HG02763 (cell line): ENCODE measurements around the gene FRS2.

Source experiments
- ATAC-seq: cut with Tn5 transposase; IDR thresholded peaks from one replicate; pipeline ENCODE4 v1.9.1; 2021; ENCODE audit warnings: mild to moderate bottlenecking, moderate library complexity; ENCODE audit not compliant: unreplicated experiment

The FRS2 gene

DNA sequence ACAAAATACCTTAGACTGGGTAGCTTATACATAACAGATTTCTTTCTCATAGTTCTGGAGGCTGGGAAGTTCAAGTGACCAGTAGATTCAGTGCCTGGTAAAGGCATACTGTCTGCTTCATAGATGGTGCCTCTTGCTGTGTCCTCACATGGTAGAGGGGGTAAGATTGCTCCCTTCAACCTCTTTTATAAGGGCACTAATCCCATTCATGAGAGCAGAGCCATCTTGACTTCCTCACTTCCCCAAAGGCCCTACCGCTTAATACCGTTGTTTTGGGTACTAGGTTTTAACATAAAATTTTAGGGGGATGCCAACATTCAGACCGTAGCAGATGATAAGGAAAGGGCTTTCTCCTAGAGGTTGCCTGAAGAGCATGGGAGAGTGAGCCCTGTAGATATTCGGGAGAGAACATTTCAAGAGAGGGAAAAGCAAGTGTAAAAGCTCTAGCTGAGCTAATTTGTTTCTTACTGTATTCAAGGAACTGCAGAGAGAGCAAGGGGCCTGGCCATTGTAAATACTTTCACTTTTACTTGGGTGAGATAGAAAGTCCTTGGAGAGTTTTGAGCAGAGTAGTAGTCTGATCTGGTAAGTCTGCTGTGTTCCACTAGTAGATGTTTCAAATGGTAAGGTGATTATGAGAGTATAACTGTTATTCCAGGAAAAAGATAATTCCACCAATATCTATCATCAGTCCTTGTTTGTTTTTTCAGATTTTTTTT is 27.3 kb downstream of the FRS2 start:
- no peak for ATAC-seq

DNA sequence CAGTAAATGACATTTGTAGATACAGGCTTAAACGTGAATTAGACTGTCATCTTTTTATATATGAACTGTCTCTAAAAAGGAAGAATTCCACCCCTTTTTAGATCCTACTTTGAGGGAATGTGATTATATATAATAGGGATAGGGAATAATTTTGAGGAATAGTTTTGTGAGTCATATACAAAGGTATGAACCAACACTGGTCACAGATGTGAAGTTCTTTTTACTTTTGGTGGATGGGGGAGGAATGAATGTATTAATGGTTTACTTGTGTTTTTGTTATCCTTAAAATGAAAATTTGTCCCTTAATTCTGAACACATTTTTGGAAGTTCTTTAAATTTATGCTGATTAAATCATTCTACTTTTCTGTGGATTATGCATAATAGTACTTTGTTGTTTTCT is 30.4 kb downstream of the FRS2 start:
- no peak for ATAC-seq

DNA sequence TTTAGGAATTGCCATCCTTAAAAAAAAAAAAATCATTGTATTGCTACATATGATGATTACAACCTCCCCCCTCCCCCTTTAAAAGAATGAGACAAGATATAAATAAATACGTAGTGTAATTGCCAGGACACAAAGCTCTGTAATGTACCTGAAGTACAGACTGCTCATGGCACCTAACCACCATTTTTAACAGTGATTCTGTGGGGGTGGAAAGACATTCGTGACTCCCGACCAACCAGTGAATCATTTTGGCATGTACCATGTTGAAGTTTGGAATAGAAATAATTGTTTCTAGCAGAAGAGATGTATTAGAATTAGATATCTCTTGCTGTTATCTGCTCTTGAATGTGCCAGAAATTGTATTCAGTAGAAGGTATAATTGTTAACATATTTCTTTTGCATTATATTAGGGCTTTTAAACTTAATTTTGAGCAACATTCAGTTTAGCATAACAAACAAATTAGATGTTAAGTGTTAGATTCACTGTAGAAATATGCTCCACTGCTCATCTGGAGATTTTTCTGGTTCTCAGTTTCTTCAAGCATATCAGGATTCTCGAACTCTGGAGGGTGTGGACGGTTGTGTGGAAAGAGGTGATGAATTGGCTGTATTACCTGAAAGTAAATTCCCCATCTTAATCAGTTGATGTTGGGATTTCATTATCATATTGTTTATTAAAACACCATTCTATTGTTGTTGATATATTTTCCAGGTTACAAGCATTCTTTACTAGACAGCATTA is 31.1 kb downstream of the FRS2 start:
- no peak for ATAC-seq

DNA sequence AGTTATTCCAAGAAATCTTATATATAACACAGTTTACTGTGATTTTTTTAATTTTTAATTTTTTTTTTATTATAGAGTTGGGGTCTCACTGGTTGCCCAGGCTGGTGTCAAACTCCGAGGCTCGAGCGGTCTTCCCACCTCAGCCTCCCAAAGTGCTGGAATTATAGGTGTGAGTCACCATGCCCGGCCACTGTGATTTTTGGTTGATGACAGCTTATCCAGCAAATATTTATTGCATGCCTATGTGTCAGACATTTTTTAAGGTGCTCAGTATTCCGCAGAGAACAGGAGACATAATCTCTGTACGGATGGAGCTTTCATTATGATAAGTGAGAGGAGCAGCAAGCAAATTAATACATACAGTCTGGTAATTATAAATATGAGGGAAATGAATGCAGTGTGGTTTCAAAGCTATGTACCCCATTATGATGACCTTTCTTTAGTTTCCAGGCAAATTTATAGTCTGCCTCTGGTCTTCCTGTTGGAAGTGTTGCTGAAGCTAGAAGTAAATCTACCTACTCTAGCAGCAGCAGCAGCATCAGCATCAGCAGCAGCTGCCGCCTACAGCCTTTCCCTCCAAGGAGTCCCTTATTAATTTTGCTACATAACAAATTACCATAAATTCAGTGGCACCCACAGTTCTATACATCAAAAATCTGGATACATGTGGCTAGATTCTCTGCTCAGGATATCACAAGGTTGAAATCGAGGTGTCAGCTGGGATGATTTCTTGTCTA is 32.3 kb downstream of the FRS2 start:
- no peak for ATAC-seq

DNA sequence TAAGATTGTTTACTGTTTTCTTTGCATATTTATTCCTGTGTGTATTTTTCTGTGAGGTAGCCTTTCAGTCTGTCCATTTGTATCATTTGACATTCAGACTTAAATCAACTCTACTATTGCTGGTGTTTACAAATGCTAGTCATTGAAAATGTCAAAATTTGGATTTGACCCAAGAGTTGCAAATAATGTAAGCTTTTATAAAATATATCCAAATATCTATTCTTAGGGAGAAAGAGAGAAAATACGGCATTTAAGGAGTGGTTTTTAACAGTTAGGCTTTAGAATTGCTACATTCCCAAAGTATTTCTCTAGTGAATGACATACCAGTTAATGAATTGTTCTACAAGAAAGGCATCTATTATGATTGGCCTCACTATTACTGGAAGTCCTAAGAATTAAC is 37.9 kb downstream of the FRS2 start:
- no peak for ATAC-seq

DNA sequence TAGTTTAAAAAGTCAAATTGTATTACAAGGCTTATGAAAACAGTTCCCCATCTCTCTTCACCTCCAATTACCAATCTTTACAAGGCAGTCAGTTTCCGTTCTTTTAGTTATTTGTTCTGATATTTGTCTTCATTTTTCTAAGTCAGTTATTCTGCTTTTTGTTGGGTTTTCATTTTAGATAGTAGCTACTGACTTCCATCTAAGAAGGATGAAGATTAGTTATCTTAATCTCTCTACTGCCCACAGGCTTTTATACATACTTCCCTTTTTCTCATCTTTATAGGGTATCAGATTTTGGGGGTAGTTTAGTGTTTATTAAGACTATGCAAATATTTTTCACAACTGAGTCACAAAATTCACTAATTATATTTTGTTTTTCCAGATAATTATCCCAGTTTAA is 38.4 kb downstream of the FRS2 start:
- no peak for ATAC-seq

DNA sequence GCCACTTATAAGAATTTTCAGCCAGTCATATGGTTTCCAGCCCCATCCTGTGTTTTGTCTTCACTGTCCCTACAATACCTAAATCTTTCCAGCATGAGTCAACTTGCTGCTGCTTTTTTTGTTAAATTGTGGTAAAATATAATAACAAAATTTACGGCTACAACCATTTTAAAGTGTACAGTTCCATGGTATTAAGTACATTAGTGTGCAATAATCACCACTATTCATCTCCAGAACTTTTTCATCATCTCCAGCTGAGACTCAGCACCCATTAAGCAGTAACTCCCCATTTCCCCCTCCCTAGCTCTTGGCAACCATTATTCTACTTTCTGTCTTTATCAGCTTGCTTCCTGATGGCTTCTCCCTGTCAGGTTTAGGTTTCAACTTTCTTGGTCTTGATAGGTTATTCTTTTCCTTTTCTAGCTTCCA is 39.1 kb downstream of the FRS2 start:
- no peak for ATAC-seq

DNA sequence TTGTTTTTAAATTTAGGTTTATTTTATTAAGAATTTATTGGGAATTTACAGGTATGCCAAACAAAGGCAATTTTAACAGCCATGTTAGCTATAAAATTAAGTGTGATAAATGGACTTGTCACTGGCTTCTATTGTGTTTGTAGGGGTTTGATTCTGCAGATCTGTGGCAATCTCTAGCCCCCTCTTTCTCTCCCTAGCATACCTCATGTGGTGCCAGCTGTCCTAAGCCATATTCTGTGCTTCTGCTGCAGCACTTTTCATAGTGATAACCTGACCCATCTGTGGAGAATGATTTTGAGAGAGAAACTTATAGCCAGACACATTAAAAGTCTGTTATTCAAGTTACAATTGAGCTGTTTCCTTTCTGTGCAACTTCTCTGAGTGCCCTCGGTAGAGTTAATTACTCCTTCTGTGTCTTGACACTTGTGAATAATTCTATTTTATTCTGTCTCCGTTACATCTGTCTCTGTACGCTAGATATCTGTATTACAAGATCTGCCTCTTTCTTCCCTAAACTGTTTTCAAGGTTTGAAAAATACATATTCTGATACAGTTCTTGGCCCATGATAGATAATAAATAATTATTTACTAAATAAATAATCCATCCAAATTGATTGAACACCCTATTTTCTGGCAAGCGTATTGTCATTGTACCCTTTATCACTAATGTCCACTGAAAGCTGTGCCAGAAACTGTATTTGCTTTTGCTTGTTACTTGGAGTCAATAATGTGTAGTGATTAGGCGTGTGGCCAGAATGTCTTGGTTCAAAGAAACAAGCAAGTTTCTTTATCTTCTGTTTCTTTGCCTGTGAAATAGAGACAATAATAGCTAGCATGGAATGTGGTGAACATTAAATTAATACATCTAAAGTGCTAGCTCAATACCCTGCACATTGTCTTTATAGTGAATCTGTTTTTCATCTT is 40.0 kb downstream of the FRS2 start:
- no peak for ATAC-seq

DNA sequence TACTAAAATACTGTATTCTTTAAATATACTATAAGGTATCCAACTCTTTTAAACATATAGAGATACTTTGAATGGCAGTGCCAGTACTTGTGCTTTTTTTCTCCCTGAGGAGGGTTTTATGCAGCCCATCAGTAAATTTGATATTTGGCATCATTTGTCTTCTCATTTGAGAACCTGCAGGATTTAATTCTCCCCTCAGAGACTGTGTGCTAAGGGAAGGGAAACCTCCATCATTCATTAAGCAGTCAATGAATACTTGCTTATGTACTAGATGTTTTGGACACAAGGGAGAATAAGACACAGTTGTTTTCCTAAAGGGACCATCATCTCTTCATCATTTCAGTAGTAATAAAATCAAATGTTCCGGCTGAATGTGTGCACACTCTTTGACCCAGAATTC is 40.8 kb downstream of the FRS2 start:
- no peak for ATAC-seq

DNA sequence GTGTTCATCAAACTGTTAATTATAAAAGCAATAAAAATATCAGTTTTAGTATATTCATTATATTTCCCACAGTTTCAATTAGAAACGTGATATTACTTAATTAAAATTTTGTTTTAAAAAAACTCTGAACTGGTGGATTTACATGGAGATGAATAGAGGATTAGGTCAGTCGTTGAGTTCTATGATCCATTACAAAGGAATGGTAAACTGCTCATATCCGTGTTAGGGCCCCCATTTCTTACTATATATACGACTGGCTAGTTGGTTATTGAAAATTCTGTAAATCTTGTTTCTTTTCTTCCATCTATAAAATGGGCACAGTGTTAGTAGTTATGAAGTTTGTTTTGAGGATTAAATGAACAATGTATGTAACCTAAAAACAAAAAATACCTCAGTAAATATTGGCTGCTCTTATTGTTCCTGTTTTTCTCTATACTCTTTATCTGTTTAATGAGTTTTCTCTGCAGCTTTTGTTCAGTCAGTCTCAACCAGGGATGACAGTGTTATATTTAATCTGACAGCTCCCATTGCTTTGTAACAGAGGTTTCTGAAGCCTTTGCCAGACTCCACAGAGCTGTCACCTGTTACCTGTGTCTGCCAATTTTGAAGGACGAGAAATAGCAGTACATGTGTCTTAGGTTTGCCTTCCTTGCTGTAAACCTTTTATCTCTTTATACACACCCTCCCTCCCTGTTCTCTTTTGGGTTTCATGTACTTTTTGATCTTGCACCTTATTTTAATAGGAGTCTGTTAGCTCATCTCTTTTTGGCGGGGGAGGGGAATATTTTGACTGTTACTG is 41.5 kb downstream of the FRS2 start:
- ATAC-seq: no peak

DNA sequence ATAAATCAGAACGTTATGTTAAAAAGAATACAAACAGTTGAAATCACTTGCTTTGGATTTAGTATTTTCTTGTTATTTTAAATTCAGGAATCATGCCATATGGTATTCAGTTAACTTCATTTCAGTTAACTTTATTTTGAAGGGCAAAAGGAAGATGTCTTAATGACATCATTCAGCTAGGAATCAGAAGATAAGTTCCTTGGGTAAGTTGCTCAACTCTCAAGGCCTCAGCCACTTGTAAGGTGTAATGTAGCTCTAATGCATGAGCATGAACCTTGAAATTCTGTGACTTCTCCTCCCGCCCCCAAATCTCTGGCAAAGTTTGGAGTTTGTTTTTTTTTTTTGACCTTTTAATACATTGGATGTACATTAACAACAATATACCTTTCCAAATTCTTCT is 42.6 kb downstream of the FRS2 start:
- ATAC-seq: no peak

DNA sequence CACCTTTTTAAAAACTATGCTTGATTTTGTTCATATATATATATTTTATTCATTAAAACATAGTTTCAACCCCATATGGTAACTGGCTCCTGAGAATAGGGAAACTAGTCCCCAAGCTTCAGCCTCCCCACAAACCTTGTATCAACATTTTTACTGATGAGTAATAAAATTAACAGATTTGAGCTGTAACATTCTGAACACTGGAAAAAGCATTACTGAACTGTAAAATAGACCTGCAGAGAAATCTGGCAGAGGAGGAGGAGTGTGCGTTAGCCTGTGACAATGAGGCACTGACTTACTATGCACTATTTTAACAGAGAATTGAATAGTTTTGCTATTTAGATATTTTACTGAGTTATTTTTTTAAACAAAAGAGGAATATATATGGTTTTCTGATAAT is 43.1 kb downstream of the FRS2 start:
- ATAC-seq: no peak

DNA sequence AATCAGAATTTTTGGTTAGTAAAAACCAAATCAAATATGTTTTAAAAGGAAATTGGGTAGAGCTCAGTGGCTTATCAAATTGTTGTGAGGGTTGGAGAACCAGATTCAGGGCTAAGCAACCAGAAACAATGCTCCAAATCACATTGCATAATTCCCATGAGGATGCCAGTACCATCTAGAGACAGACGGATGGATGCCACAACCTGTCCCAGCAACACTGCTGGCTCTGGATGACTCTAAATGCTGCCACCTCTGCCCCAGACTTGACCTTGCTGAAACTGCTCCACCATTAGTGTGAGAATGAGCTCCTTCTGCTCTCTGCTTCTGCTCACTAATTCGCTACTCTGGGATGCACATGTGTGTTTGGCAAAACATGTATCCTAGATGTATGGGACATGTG is 43.9 kb downstream of the FRS2 start:
- ATAC-seq: no peak

DNA sequence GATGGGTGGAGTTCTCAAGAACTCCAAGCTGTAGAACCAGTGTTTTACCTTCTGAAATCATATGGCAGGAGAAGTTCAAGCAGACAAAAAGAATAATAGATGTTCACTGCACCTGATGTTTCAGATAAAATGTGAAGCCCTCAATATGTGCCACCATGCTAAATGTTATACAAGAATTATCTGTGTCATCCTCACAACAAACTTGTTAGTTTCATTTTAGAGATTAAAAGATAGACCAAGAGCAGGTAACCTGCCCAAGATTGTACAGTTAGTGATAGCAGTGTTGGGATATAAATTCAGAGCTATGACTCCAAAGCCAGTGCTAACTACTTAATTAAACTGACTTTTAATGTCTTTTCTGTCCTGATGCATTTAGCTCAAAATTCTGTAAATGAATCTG is 44.7 kb downstream of the FRS2 start:
- no peak for ATAC-seq

DNA sequence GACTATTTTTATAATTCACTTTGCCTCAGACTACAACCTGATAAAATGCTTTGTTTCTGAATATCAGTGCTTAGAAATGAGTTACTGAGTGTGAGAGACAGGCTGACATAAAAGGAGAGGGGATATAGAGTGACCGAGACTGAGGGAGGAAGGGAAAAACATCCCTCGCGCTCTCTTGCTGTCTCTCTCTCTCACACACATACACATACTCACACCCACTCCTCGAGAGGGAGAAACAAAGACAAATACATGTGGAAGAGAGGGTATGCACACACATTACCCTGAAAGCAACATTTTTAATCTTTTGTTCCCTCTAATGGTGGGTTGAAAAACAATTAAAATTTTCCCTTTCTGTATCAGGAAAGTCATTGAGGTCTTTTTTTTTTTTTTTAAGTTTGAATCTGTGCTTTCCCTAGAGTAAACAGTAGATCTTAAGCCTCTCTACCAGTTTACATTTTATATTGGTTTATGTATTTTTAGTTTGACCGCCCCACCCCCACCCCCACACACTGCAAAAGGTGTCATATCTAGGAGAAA is 45.3 kb downstream of the FRS2 start:
- ATAC-seq: no peak

DNA sequence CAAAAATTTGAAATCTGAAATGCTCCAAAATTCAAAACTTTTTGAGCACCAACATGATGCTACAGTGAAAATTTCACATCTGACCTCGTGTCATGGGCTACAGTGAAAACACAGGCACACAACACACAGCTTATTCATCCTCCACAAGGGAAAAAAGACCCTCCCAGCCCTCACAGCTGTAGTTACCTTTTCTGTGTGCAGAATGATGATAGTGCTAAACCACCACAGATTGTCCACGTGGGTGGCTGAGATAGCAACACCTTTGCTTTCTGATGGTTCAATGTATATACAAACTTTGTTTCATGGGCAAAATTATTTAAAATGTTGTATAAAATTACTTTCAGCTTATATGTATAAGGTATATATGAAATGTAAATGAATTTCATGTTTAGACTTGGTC is 46.8 kb downstream of the FRS2 start:
- ATAC-seq: no peak

DNA sequence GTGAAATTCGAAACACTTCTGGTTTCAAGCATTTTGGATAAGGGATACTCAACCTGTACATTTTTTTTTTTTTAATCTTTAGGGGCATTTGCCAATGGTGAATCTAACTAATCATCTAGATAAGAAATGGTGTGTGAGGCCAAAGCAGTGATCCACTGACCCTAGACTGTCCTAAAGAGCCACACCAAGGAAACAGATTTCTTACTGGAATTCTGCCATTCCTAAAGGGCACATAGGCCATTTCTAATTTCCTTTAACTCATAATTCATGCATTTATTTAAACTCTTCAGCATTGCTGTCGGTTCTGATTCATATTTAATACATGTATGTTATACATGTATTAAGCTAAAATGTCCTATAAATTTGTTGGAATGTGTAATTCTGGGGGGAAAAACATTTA is 47.2 kb downstream of the FRS2 start:
- no peak for ATAC-seq

DNA sequence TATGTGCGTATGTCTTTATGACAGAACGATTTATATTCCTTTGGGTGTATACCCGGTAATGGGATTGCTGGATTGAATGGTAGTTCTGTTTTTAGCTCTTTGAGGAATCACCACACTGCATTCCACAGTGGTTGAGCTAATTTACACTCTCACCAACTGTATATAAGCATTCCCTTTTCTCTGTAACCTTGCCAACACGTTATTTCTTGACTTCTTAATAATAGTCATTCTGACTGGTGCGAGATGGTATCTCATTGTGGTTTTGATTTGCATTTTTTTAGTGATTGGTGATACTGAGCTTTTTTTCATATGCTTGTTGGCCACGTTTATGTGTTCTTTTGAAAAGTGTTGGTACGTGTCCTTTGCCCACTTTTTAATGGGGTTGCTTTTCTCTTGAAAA is 49.7 kb downstream of the FRS2 start:
- no peak for ATAC-seq

DNA sequence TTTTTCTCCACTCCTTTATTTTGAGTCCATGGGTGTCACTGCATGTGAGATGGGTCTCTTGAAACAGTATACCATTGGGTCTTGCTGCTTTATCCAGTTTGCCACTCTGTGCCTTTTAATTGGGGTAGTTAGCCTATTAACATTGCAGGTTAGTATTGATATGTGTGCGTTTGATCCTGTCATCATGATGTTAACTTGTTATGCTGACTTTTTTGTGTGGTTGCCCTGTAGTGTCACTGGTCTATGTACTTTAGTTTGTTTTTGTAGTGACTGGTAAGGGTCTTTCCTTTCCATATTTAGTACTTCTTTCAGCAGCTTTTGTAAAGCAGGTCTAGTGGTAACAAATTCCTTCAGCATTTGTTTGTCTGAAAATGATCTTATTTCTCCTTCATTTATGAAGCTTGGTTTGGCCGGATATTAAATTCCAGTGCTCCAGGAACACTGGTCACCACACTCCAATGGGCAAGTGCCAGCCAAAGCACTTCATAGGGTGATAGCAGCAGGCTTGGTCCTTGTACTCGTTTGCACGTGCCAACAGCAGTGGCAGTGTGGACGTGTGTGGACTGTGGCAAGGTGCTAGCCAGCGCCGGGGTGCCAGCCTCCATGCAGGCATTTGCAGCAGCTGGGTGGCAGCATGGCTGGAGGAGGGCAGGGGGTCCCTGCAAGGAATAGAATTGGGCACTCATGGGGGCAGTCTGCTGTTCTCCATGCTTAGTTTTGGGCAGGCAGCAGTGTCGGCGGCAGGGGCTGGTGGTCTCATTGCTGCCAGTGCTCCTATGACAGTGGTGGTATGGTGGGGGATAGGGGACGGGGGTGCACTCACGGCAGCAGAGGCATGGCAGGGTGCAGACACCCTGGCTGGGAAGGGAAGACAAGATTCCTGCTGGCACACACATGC is 53.5 kb downstream of the FRS2 start:
- ATAC-seq: no peak
